ENCODE data around the gene ASAP3.

- TF ChIP-seq CTCF (IDR thresholded peaks at IDR 0.05) (no peak), POLR2A (IDR thresholded peaks at IDR 0.05) (no peak)
Observed at GRCh38 chr1:23484253-23485001, 448 bp upstream of the ASAP3 start.
